HepG2 (cell line): ENCODE measurements around the gene EMC10.

Source experiments
- ATM ChIP-seq: fragments of 450-650 bp; IDR thresholded peaks from 2 replicates; pipeline ENCODE4 v1.7.1; 2017; ENCODE audit warnings: mild to moderate bottlenecking, borderline replicate concordance
- ESRRA ChIP-seq: sonication (generic); formaldehyde crosslinking; IDR thresholded peaks from 2 replicates; pipeline ENCODE4 v1.5.1; 2020; ENCODE audit warnings: mild to moderate bottlenecking, low read depth, missing genetic modification reagents
- EZH2 ChIP-seq: conservative IDR thresholded peaks from 2 replicates; pipeline ENCODE4 v1.6.1; 2012; ENCODE audit warnings: mild to moderate bottlenecking, low read depth, low read length, moderate library complexity
- FOSL1 ChIP-seq: sonication (generic); formaldehyde crosslinking; IDR thresholded peaks from 2 replicates; pipeline ENCODE4 v1.9.0; 2021; ENCODE audit warnings: missing genetic modification reagents, borderline replicate concordance
- MAFG ChIP-seq: sonication (generic); formaldehyde crosslinking; IDR thresholded peaks from 2 replicates; pipeline ENCODE4 v1.5.1; 2020; ENCODE audit warnings: mild to moderate bottlenecking, missing genetic modification reagents
- NFIC ChIP-seq: IDR thresholded peaks from 2 replicates; pipeline ENCODE4 v1.6.1; 2012; ENCODE audit warnings: mild to moderate bottlenecking, low read length, inconsistent platforms
- STAT6 ChIP-seq: sonication (generic); formaldehyde crosslinking; IDR thresholded peaks from 2 replicates; pipeline ENCODE4 v1.4.0; 2020; ENCODE audit warnings: missing genetic modification reagents, mild to moderate bottlenecking, borderline replicate concordance
- SUZ12 ChIP-seq: fragments of 150-350 bp; IDR thresholded peaks from 2 replicates; pipeline ENCODE4 v1.6.1; 2014; ENCODE audit warnings: low read depth, low read length
- THAP7 ChIP-seq: sonication (generic); formaldehyde crosslinking; IDR thresholded peaks from 2 replicates; pipeline ENCODE4 v1.8.1; 2023; ENCODE audit warnings: mild to moderate bottlenecking, missing genetic modification reagents
- TRIM24 ChIP-seq: sonication (generic); formaldehyde crosslinking; IDR thresholded peaks from 2 replicates; pipeline ENCODE4 v1.8.0; 2022; ENCODE audit warnings: mild to moderate bottlenecking, missing genetic modification reagents
- ZBTB49 ChIP-seq: sonication (generic); formaldehyde crosslinking; IDR thresholded peaks from 2 replicates; pipeline ENCODE4 v1.4.0; 2020; ENCODE audit warnings: missing genetic modification reagents, borderline replicate concordance
- ZNF749 ChIP-seq: sonication (generic); formaldehyde crosslinking; IDR thresholded peaks from 2 replicates; pipeline ENCODE4 v1.8.0; 2022; ENCODE audit warnings: mild to moderate bottlenecking, missing genetic modification reagents, moderate library complexity, borderline replicate concordance

GRCh38 chr19:50498219-50499056 lies 22.1 kb downstream of the EMC10 start:
- TF ChIP-seq SUZ12 (no peak), ESRRA (CRISPR knock-in tag) (no peak), MAFG (CRISPR knock-in tag) (no peak), ATM (no peak), ZBTB49 (CRISPR knock-in tag) (no peak), TRIM24 (CRISPR knock-in tag) (no peak), EZH2 (no peak), THAP7 (no peak), FOSL1 (no peak), STAT6 (CRISPR knock-in tag) (no peak), NFIC (no peak), ZNF749 (CRISPR knock-in tag) (no peak)
